ENCODE results near the gene ATG9B.

Gene ATG9B

DNA sequence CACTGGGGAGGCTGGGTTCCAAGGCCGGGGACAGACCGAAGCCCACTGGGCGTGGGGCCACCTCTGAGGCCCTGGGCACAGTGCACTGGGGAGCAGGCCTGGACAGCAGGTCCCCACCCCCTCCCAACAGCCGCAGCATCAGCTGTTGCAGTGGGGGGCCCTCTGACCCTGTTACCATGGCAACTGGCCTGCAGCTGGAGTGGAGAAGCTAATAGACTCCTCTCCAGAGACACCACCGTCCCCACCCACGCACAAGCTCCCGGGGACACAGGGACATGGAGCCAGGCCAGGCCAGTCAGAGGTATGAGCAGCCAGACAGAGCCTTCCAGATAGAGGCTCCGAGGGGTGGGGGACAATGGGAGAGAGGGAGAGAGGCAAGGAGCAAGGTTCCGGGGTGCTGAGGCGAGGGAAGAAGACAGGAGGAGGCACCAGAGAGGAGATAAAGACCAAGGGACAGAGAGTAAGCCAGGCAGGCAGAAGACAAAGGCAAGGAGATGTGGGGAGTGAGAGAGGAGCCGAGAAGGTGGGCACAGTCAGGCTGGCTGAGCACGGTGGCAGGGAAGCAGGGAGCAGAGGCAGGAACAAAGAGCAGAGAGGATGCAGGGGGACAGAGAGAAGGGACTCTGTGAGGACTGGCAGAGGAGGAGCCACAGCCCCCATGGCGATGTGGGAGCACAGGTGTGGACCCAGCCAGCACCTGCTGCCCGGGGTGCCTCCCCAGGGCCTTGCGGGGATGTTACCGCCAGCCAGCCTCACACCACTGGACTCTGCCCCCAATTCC is 52.9 kb downstream of the ATG9B start:
- DNase-seq (ENCODE audit: low read depth in 3 of 3, low spot score in 1 of 3) = no peak

DNA sequence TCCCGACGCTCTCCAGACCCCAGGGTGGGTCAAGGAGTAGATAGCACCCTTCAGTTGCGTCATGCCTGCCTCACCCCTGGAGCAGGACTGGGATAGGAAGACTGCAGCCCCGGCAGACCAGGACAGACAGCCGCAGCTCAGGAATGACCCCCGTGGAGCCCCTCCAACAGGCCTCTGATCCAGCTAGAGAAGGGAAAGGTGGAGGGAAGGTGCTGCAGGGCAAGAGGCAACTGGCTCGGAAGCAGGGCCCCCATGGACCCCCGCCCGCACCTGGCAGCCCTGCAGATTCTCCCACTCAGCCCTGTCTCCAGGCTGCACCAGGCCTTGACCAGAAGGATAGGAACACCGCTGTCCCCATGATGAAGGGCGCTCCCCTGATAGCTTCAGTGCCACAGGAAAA is 53.9 kb downstream of the ATG9B start:
- no peak for DNase-seq (ENCODE audit: low read depth in 3 of 3, low spot score in 1 of 3)

DNA sequence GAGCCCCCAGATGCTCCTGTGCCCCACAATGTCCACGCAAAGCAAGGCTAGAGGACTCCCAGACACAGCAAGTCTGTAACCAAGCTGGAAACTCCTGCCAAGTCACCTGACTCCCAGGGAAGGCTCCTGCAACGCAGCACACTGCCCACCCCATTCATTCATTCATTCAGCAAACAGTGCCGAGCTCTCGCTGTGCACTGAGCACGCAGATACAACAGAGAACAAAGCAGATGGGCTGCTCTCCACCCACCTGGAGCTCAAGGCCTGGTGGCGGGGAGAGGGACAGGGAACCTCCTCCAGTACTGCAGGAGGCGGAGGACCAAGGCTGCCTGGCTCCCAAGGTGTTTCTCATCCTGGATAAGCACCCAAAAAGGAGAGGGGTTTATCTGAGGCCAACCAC is 54.8 kb downstream of the ATG9B start:
- DNase-seq (ENCODE audit: low read depth in 3 of 3, low spot score in 1 of 3) = no peak

DNA sequence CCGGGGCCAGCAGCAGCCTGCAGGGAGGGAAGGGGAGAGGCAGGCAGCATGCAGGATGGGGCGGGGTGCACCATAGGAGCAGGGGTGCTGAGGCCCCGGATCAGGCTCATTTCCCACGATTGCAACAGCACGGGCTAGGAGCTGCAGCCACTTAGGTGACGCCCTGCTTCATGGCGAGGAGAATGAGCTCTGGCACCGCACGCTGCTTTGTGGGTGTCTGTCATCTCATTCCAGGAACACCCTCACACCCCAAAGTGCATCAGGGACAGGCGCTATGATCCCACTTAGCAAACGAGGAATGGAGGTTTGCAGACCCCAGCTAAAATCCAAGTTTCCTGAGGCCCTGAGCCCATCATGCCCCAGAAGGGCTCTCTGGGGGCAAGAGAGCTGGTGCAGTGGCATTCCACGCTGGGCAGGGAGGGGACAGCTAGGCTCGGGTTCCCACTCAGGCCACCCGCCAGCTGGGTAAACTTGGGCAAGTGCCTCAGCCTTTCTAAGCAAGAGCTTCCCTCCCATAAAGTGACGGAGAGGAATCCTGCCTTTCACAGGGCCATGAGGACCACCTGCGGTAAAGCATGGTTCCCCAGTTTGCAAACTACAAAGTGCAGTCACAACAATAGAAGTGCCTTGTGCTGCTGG is 55.4 kb downstream of the ATG9B start:
- no peak for DNase-seq (ENCODE audit: low read depth in 3 of 3, low spot score in 1 of 3)

DNA sequence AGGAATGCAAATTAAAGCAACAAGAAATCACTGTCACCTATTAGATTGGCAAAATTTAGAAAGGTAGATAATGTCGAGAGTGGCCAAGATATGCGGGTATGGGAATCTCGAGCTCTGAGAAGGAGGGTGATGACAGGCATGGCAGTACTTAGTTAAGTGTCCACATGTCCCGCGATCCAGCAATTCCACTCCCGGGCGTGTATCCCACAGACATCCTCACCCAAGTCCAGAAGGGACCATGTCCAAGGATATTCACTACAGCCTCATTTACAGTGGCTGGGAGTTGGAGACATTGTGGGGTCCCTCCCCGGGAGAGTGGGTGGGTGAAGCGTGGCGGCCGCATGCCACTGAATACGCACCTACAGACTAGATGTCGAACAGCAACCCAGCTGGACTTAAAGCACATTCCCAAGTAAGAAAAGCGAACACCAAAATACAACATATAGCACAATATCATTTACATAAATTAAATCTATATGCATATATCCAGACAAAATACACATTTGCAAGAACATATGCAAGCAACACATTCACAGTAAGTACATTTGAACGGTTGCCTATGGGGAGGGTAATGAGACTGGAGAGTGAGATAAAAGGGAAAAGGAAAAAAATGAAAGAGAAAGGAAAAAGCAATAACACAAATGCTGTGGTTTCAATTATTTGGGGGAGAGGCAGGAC is 56.1 kb downstream of the ATG9B start:
- no peak for DNase-seq (ENCODE audit: low read depth in 3 of 3, low spot score in 1 of 3)

DNA sequence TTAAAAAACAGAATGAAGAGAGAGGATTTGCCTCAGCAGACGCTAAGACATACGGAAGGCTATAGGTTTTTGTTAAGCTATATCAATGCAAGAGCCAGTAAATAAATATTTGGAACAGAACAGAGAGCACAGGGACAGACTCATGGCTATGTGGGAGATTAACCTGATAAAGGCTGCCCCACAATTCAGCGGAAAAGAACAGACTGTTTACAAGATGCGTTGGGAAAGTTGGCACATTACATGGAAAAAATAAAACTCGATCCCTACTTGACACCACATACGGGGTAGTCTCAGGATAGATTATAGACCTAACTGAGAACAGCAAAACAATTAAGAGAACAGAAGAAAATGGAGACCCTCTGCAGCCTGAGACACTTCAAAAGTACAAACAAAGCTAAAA is 56.9 kb downstream of the ATG9B start:
- DNase-seq (ENCODE audit: low read depth in 3 of 3, low spot score in 1 of 3) = no peak

DNA sequence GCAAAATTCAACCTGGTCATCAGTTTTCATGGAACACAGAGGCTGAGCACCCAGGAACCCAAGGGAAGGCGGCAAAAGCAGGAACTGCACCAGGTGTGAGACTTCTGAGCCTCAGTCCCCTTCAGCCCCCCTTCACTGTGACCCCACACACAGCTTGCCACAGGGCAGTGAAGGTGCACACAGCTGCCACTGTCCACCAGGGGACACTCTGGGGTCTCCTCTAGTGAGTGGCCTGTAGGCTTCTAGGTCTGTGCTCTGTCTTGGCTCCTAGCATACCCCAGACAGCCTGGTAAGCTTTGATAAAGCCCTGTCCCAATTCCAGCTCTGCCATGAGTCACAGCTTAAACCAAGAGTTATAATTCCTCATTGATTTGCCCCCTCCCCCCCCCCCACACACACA is 58.3 kb downstream of the ATG9B start:
- no peak for DNase-seq (ENCODE audit: low read depth in 3 of 3, low spot score in 1 of 3)

DNA sequence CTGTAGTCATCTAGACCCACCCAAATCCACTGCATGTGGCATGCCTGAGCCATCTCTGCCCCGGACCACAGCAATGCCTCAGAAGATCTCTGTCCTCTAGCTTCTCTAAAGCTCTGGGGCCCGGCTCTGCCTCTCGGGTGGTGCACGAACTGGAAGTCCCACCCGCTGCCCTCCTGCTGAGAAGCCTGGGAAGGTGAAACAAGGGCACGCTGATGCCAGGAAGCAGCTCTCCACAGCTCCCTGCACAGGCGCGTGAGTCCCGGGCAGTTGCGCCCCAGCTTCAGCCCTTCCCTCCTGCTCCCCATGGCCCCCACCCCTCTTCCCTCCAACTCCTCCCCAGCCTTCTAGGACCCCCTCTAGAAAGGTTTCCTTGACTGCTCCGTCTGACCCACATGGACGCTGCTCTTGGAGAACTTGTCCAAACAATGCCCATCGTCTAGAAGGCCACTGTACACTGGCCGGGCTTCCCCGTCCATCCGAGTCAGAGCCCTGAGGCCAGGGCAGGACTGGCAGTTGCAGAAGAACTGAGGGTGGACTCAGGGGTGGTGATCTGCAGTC is 58.9 kb downstream of the ATG9B start:
- no peak for DNase-seq (ENCODE audit: low read depth in 3 of 3, low spot score in 1 of 3)

Measured in stimulated activated CD4-positive, alpha-beta T cell treated with anti-CD3 and anti-CD28 coated beads, TNF-alpha, amount 100 ng/mL, for 1 hour (primary cell).